HG03039 (cell line): ENCODE measurements around the gene SLC15A4.
"Not testable (repeated sequence)": the region's sequence is repeated elsewhere in the genome, so short reads cannot be mapped to it uniquely, and the experiment has no call there.

Experiments
- ATAC-seq: cut with Tn5 transposase; IDR thresholded peaks from one replicate; pipeline ENCODE4 v1.9.1; 2021; ENCODE audit warnings: mild to moderate bottlenecking, moderate library complexity; ENCODE audit not compliant: unreplicated experiment

SLC15A4 gene

DNA sequence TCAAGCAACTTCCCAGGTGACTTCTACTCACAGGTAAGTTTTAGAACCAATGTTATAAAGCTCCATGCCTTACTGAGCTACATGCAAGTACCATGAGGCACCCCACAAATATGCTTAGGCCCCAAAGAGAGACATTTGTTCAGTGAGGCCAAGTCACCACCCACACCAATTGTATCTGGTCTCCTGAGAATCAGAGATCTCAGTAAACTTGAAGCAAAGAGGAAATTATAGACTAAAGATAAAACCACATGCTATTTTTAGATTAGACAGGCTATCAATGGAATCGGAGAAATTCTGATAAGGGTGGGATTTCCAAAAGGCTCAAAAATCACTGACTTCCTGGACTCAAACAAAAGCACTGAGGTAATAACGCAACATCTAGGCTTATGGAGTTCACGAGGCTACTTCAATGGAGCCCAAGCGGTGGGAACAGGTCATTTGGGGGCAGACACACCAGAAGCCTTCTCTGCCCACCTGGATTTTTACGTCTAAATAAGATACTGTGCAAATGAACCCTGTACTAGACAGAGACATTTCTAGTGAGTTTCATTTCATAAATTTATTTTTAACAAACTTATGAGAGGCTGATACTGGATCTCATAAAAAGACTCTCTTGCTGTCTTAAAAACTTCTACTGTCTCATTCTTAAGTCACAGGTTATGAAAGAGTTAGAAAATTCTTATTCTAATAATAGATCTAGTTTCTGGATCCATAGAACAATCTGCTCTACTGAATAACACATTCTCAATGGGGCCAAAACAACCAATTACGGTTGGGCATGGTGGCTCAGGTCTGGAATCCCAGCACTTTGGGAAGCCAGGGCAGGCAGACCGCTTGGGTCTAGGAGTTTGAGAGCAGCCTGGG, 7.7 kb downstream of the SLC15A4 start:
- ATAC-seq = no peak

DNA sequence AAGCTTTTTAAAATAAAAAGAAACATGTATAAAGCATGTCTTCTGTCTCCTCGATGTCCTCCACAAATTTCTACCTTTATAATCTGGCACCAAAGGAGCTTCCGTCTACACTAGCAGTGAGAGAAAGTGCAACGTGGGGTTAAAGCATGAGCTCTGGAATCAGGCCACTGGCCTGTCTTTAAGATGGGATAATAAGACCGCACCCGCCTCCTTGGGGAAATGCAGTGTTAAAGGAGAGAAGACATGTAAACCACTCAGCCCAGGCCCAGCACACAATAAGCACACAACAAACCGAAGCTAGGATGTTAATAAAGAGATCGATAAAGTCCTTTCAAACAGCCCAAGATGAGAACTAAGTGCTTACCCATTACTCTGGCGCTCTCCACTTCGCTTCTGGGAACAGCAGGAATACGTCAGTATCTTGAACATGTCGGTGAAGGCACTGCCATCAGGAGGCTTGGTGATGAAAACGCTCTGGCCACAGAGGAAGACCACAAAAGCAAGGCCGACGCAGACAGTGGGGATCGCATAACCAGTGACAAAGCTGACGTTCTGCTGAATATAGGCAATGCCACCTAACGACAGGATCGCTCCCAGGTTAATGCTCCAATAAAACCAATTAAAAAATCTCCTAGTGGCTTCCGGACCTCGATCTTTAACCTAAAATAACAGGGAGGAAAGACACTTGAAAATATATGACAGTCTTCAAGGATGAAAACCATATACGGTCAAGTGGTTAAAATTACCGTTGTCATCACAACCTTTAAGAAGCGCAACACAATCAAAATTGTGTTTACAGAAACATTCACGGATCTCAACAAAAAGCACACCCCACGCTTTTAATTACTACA, 9.1 kb downstream of the SLC15A4 start:
- ATAC-seq = no peak

DNA sequence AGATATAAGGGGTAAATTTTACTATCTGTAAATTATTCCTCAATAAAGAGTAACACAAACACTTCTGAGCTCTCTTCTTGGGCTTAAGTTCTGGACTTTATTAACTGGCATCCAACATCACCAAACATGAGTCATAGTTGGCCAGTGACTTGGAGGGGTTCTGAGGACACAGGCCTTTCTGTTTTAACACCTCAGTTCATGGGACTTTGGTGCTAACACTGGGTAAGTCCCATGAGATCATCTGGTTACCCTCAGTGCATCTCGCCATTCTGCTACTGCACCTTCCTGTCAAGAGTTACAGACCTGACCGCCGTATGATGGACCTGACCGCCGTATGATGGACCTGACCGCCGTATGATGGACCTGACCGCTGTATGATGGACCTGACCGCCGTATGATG, 9.9 kb downstream of the SLC15A4 start:
- no peak for ATAC-seq

DNA sequence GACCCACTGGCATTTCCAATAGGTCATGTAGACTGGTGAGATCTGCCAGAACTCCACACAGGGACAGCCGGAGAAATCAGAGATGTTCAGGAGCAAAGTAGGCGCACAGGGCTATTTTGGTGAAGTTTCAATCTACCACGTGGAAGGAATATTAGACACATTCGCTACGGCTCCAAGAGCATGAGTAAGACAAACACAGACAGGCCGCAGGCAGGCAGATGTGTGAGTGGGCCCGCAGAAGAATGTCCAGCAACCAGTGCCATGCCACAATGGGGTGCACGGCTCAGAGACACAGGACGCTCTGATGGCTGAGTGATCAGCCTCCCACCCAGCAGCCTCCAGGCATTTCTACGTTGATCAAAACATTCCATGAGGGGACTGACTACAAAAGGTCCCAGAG, 10.4 kb downstream of the SLC15A4 start:
- no peak for ATAC-seq

DNA sequence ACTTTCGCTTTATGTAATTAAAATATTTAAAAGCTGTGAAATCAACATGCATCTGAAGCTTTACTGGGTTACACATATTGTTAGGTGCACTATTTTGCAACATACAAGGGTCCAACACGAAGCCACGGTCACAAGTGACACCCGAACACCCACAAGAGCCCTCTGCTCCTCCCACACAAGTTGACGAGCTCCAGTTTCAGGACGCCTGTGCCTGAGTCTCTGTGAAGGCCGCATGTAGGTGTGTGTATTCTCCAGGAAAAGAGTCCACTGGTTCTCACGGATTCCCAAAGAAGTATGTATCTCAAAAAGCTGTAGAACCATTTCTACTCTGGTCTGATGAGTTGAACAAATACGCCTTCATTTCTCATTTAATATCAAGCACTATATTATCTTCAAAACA, 12.0 kb downstream of the SLC15A4 start:
- ATAC-seq = no peak

DNA sequence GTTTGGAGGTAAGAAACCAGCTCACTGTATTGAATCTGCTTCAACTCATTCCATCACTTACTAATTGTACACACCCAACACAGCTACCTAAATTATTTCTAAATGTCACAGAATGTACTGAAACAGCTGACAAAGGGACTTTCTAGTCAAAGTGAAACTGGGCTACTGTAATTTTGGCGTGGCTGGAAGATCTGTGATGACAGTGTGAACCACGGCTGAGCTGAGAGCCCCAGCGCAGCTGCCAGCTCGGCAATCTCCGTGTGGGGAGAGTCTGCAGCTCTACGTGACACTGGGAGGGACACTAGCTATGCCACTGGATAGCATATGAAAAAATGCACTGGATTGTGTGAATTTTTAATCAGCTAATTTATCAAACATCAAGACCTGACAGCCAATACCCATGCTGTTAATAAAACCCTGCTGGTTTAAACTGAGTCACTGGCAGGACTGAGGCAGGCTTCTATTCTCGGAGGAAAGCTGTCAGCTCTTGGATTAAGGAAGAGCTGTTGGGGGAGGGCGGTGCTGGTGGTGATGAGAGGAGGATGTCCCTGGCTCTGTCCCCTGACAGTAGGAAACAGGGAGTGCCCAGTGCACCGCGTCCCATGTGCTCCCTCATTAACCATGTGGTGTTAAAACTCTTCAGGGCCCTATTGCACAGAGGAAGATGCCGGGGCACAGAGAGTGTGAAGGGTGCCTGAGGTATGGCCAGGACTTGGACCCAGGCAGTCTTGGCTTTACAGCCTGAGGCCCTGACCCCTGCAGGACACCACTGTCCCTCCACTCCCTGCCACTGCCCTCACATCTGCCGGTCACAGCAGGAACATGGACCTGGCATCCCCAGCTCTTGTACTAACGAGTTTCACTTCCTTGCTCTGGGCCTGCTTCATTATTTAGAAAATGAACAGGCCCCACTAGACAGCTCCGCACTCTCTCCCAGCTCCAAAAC, 13.3 kb downstream of the SLC15A4 start:
- ATAC-seq = peak; percentile 73

DNA sequence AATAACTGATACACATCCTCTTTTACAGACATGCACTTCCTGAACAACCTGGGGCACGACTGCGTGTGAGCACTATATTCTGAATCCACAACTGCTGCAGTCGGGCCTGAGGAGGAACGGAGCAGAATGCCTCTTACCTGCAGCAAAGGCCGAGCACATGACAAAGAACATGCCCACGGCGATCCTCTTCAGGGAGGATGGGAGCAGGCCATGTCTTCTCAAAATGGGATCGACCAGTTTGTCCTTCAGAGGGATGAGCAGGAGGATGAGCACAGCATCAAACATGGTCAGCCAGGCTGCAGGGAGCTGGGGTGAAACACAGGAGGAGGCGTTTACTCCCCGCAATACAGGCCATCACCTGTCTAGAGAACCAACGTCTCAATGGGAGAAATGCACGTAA, 15.1 kb downstream of the SLC15A4 start:
- no peak for ATAC-seq

DNA sequence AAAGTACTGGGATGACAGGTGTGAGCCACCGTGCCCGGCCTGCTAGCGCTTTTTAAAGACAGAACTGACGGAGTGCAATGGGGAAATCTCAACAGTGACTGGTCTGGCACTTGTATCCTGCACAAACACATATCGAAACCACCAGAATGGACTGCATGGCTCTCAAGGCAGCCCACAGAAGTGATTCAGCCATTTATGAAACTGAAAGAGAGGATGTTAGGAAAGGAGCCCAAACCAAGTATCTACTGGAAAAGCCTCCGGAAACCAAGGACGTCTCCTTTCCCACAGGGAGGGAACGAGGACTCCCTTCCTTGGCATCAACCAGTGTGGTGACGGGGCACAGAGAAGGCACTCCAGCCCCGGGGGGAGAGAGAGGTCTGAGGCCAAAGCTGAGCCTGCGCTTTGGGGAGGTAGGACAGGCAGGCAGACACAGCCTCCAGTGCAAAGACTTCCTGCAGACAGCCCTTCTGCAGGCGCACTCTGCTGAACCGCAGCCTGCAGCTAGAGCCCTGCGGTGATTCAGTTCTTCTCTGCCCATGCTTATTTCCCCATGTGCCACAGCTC, 16.5 kb downstream of the SLC15A4 start:
- ATAC-seq = no peak

DNA sequence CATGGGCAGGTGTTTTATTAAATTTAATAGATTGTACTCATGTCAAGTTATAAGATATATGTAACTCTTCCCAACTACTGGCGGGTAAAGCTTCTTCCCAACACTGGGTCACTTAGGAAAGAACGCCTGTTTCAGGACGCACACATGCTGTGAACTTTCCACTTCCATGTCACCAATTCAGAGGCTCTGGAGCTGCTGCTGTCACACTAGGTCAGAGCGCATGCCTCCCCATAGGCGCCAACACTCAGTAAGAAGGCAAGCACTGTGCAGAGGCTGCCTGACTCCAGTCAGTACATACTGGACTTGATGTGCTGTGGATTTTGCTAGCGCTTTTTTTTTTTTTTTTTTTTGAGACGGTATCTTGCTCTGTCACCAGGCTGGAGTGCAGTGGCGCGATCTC, 17.2 kb downstream of the SLC15A4 start:
- no peak for ATAC-seq

DNA sequence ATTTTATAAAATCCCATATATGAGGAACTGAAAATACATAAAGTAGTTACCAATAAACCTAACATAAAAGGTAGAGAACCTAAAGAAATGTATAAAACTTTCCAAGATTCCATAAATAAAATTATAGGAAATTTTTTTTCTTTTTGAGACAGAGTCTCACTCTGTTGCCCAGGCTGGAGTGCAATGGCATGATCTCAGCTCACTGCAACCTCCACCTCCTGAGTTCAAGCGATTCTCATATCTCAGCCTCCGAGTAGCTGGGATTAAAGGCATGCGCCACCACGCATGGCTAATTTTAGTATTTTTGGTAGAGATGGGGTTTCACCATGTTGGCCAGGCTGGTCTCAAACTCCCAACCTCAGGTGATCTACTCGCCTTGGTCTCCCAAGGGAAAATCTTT, 18.4 kb downstream of the SLC15A4 start:
- not testable (repeated sequence) for ATAC-seq

DNA sequence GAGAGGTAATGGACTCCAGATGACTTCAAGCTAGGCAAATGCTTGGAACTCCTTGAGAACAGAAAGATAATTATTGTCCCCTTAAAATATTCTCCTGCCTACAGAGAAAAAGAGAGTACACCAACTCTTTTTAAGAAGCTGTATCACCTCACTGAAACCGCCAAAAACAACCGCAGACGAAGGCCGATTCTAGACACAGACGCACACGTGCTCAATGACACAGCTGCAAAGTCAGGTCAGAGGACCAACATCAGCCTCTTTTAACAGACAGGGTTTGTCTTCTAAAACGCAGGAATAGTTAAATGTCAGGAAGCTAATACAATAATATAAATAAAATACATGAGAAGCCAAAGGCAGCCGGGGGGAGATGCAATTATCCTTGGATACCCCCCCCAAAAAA, 19.0 kb downstream of the SLC15A4 start:
- no peak for ATAC-seq

DNA sequence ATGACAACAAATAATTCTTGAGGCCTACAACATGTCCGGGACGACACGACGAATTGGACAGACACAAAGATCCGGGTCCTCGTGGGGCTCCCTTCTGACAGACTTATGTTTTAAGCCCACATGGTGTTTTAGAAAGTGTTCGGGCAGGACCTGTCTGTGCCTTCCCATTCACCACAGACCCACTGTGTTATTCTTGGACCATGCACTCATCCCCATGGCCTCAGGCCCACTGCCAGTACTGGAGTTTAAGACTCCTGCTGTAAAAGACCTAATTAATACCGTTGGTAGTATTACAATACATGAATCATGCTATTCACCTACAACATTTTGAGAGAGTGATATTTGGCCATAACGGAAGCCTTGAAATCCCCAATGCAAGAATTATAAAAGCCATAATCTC, 20.0 kb downstream of the SLC15A4 start:
- no peak for ATAC-seq

DNA sequence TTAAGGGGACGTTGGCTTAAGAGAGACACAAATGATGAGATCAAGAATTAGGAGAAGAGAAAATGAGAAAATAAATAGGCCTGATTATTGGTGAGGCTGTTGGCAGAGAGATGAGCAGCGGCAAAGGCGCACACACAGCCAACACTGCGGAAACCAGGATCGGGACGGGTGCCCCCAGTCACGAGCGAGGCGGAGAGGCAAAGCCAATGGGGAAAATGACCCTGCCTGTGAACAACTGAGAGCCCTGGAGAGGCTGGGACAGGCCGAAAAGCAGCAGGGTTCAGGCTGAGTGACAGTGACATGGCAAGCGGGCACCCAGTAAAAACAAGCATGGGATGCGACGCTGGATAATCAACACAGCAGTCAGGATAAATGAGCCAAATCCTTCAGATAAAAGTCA, 21.0 kb downstream of the SLC15A4 start:
- no peak for ATAC-seq

DNA sequence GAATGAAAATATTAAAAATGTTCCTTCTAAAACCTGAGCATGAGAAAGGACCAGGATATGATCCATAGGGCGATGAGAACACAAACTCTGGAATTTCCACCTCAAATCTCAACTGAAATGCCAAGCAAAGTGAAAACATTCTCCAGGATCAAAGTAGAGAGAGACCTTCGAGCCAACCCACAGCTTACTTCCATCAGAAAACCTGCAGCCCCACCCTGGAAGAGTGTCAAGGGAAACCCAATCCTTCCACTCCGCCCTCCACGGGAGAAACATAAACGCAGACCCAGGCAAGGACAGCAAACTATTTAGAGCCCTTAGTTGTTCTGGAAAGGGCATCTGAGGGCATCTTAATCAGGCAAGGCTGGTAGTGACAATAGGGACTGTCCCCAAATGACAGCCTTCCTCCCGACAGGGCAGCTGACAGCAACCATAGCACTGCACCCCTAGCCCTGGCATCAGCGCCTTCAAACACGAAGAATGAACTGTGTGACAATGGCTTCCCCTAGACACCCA, 21.8 kb downstream of the SLC15A4 start:
- ATAC-seq = no peak

DNA sequence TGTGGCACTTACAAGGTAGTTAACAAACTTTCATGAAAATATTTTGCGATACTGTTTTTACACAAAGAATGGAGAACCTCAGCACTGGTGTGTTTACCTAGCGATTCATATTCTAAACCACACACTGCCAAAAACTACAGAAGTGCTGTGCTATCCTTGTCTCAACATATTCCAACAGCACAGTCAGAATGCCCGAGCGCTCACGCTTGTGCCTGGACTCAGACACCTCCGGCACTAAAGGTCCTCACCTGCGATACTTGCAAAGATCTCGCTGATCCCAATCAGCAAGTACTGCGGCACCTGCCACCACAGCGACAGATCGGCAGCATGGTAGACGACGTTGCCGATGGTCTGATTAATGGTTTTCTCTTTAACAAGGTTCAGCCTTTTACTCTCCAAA, 23.2 kb downstream of the SLC15A4 start:
- no peak for ATAC-seq

DNA sequence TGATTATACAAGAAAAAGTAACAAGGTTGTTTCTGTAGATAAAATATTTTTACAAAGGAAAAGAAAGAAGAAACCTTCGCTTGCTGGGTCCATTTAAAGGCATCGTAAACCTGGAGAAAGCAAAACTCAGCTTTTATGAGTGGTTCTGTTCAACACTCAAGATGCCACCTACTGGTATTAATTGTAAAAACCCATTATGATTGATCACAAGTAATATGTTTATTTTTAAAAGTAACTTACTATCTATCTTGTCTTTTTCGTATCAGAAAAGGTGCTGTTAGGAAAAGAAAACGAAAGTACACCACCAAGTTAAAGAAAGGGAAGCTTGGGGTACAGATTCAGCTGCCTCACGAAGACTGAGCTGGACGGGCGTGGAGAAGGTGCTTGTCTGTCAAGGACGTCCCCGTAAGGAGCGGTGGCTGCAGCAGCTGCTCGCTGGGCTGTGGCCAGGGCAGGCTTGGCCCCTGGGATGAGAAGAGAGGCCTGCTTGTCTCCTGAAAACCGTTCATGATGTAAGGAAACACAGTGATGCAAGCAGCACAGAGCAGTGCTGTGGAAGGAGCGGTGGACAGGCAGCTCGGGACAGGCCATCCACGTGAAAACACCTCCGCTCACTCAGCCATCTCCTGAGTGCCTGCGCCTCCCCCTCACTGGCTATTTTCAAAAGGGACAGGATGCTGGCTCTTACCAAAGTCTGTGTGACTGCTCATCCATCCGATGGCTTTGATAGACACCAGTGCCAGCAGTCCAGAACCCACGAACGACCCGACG, 25.0 kb downstream of the SLC15A4 start:
- ATAC-seq = no peak

DNA sequence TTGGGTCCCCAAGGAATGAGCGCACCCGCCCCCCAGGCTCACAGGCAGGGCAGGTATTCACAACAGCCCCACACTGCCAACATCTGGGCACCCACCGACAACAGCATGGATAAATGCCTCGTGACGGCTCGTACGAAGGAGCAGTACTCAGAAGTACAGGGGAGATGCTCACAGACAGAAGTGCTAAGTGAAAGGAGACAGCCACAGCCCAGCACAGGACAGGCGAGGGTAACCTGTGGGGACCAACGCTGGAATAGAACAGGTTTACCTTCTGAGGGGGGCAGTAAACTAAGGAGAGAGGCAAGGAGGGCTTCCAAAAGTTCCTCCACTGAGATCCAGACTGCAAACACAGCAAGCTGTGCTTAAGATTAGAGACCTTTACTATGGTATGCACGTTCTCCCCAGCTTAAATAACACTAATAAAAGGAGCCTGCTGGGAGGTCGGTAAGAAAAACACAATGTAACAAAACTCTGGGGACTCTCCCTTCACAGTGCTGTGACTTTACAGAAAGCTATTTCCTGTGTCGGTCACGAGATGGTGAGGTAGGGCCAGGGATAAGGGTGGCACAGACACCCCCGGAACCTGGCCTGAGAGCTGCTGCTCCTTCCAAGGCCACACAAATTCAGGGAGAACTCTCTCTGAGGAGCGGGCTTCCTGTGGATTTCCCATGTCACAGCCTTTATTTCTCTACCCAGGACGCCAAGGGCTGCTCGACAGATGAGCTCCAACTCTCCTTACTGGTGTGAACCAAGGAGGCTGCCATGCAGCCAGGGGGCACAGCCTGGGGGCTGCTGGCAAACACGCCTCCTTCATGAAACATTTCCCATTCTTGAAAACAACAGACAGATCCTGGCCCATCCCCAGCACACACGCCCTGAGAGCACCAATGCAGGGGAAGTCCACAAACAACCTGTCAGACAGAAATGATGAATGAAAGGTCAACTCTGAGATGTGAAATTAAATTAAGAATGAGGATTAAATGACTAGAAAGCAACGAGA, 26.3 kb downstream of the SLC15A4 start:
- ATAC-seq = peak; percentile 34

DNA sequence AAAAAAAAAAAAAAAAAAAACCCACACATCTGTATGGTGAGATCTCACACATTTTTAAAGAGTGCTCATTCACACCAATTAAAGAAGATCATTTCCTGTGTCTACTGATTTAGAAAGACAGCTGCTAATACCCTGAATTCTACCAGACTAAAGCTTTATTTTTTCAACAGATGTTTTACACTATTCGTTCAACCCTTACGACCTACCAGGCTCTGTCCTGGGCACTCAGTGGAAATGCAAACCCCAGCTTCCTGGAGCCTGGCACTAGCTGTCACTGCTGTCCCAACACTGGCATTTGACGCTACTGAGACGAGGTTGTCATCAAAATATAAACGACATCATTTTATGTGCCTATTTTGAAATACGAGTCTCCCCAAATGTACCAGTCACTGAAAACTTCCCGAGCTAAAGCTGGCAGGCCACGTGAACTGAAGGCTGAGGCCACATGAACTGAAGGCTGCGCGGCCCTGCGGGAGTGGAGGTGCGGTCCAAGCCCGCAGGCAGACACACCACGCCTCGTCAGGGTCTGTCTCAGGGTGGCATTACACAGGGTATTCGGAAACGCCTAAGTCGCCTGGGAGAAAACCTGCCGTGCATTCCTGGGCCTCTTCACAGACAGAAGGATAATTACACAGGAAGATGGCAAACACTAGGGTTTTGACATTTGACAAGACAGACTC, 27.2 kb downstream of the SLC15A4 start:
- ATAC-seq = no peak
